Trophoblast cell (in vitro differentiated cells and primary cell): ENCODE data around the gene VPS13D.

ENCODE experiments used
- DNase-seq, 2 donors: peaks; one replicate each; pipeline ENCODE4 v3.0.0-alpha.2; 2016
- H2AFZ ChIP-seq: 2 replicates; pipeline ENCODE4 v1.6.1; 2013; ENCODE audit warnings: low read length, moderate library complexity, mild to moderate bottlenecking; ENCODE audit not compliant: insufficient read depth, poor library complexity
- H2AK5ac ChIP-seq: 2 replicates; pipeline ENCODE4 v1.6.1; 2013; ENCODE audit warnings: mild to moderate bottlenecking, low read length
- H2BK120ac ChIP-seq: 2 replicates; pipeline ENCODE4 v1.6.1; 2013; ENCODE audit warnings: low read length, mild to moderate bottlenecking, moderate library complexity; ENCODE audit not compliant: insufficient read depth, poor library complexity
- H2BK12ac ChIP-seq: 2 replicates; pipeline ENCODE4 v1.6.1; 2013; ENCODE audit warnings: mild to moderate bottlenecking, low read length, moderate library complexity
- H2BK5ac ChIP-seq: 2 replicates; pipeline ENCODE4 v1.6.1; 2013; ENCODE audit warnings: low read length, low read depth, moderate library complexity, mild to moderate bottlenecking; ENCODE audit not compliant: poor library complexity
- H3K14ac ChIP-seq: 2 replicates; pipeline ENCODE4 v1.6.1; 2013; ENCODE audit warnings: mild to moderate bottlenecking, low read length
- H3K18ac ChIP-seq: 2 replicates; pipeline ENCODE4 v1.6.1; 2013; ENCODE audit warnings: mild to moderate bottlenecking, low read length
- H3K23ac ChIP-seq: 2 replicates; pipeline ENCODE4 v1.6.1; 2013; ENCODE audit warnings: low read length
- H3K27ac ChIP-seq: 2 replicates; pipeline ENCODE4 v1.5.1; 2013; ENCODE audit warnings: low read depth, mild to moderate bottlenecking, inconsistent platforms, low read length, moderate library complexity
- H3K27me3 ChIP-seq: 2 replicates; pipeline ENCODE4 v1.6.1; 2013; ENCODE audit warnings: inconsistent platforms, mild to moderate bottlenecking, low read length, moderate library complexity; ENCODE audit not compliant: insufficient read depth
- H3K36me3 ChIP-seq, 2 experiments: 1 replicate in 1 of 2; 2 replicates in 1 of 2; pipeline ENCODE4 v1.6.1; 2013; ENCODE audit warnings: low read length in 2 of 2, mild to moderate bottlenecking in 2 of 2, moderate library complexity in 1 of 2; ENCODE audit not compliant: insufficient read depth in 2 of 2, control insufficient read depth in 1 of 2
- H3K4ac ChIP-seq: 2 replicates; pipeline ENCODE4 v1.6.1; 2013; ENCODE audit warnings: low read depth, mild to moderate bottlenecking, low read length, moderate library complexity
- H3K4me1 ChIP-seq, 2 experiments: 1 replicate in 1 of 2; 2 replicates in 1 of 2; pipeline ENCODE4 v1.6.1; 2013; ENCODE audit warnings: low read length in 2 of 2, mild to moderate bottlenecking in 2 of 2, moderate library complexity in 1 of 2; ENCODE audit not compliant: insufficient read depth in 2 of 2, control insufficient read depth in 1 of 2
- H3K4me2 ChIP-seq: 2 replicates; pipeline ENCODE4 v1.6.1; 2013; ENCODE audit warnings: inconsistent platforms, mild to moderate bottlenecking, low read length, moderate library complexity
- H3K4me3 ChIP-seq: 2 replicates; pipeline ENCODE4 v1.5.1; 2013; ENCODE audit warnings: mild to moderate bottlenecking, low read depth, low read length, inconsistent platforms
- H3K79me1 ChIP-seq: one replicate; pipeline ENCODE4 v1.6.1; 2013; ENCODE audit warnings: low read length
- H3K79me2 ChIP-seq: 2 replicates; pipeline ENCODE4 v1.6.1; 2013; ENCODE audit warnings: low read length, mild to moderate bottlenecking; ENCODE audit not compliant: control insufficient read depth, insufficient read depth, poor library complexity
- H3K9ac ChIP-seq: 2 replicates; pipeline ENCODE4 v1.6.1; 2013; ENCODE audit warnings: mild to moderate bottlenecking, low read length
- H3K9me3 ChIP-seq: 2 replicates; pipeline ENCODE4 v1.6.1; 2013; ENCODE audit warnings: low read depth, mild to moderate bottlenecking, control low read depth, inconsistent platforms, low read length; ENCODE audit not compliant: insufficient read depth
- H4K12ac ChIP-seq: 2 replicates; pipeline ENCODE4 v1.6.1; 2013; ENCODE audit warnings: low read depth, mild to moderate bottlenecking, low read length, moderate library complexity
- H4K8ac ChIP-seq: 2 replicates; pipeline ENCODE4 v1.6.1; 2013; ENCODE audit warnings: low read depth, mild to moderate bottlenecking, low read length, moderate library complexity
- H4K91ac ChIP-seq: one replicate; pipeline ENCODE4 v1.6.1; 2013; ENCODE audit warnings: low read depth, mild to moderate bottlenecking, low read length, moderate library complexity
- WGBS: extraction: QIAGEN DNeasy Blood & Tissue Kit; methylation state at CpG from one replicate; pipeline ENCODE4 v1.1.7; 2013; ENCODE audit warnings: missing lambda C conversion rate; ENCODE audit not compliant: insufficient read length, insufficient coverage; ENCODE audit errors: extremely low coverage; 5-methylcytosine and 5-hydroxymethylcytosine counted together

The VPS13D gene

DNA sequence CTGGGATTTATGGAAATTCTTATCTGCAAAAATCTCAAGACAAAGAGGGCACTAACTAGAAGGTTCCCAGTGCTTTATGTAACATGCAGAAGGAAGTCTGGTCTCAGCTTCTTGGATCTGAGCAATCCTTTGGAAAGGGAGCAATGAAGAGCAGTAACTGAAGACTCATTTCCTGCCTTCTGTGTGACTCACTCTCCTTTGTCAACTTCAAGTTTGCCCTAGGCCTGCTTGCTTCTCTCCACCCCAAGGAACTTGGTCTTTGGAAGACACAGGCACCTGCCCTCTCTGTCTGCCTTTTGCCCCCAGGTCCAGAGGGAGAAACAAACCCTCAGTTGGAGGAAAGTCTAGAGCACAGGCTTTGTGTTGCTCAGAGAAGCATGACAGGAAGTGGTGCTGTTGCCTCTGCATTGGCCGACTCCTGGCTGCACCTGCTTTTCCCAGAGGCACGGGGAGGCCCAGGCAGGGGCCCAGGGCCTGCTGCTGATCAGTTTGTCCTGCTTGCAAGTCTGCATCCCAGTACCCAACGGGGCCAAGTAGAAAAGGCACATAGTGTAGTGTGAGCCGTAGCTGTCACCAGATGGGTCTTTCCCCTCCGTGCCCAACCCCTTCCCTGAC is 251.0 kb downstream of the VPS13D start:
- H3K9ac ChIP-seq: no peak overlapping the region
- no peak overlapping the region for H3K4me2 ChIP-seq
- peaks cover 11 to 20% of the 10 kb centered on the region in 2 experiments for H3K4me1 ChIP-seq
- no peaks in the 10 kb centered on the region for H3K9me3 ChIP-seq
- H3K79me1 ChIP-seq: peaks cover 11% of the 10 kb centered on the region
- peak overlapping the region; percentile 16 for H2BK12ac ChIP-seq
- no peak overlapping the region for H4K91ac ChIP-seq
- H3K18ac ChIP-seq: no peak overlapping the region
- peak overlapping the region; percentile 14 for H4K8ac ChIP-seq
- DNase-seq: peak in 1 of 2 donors; percentile 53
- peak overlapping the region; percentile 17 for H2AFZ ChIP-seq
- H2BK120ac ChIP-seq: no peak overlapping the region
- WGBS: no CpG with 5 or more reads among the region's 5 CpGs
- H2BK5ac ChIP-seq: no peak overlapping the region
- H3K79me2 ChIP-seq: peaks cover 4% of the 10 kb centered on the region
- no peak overlapping the region for H2AK5ac ChIP-seq
- no peak overlapping the region for H4K12ac ChIP-seq
- no peak overlapping the region for H3K27ac ChIP-seq
- no peak overlapping the region for H3K4me3 ChIP-seq
- no peaks in the 10 kb centered on the region for H3K27me3 ChIP-seq
- H3K36me3 ChIP-seq: peaks cover 6 to 7% of the 10 kb centered on the region in 2 experiments
- no peak overlapping the region for H3K14ac ChIP-seq
- no peak overlapping the region for H3K4ac ChIP-seq
- no peak overlapping the region for H3K23ac ChIP-seq

DNA sequence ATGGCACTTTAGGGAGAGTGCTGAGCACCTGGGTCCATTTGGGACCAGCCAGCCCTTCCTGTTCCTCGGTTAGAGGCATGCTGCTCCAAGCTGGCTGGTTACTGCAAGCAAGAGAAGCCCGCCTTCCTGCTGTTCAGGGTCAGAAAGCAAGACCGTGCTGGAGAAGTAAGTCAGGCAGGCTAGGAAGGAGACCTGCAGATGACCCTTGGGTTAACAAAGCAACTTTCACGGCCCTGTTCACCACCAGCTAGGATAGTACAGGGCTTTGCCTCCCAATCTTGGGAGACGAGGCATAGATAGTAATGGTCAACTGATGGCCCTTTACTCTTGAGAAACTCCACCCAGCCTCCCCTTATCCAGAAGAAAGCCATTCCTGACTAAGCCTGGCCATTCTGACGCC is 252.1 kb downstream of the VPS13D start:
- H2BK5ac ChIP-seq: no peak overlapping the region
- peaks cover 6 to 7% of the 10 kb centered on the region in 2 experiments for H3K36me3 ChIP-seq
- H2BK12ac ChIP-seq: no peak overlapping the region
- no peak overlapping the region for H4K91ac ChIP-seq
- DNase-seq: no peak
- H3K27ac ChIP-seq: no peak overlapping the region
- H2AK5ac ChIP-seq: no peak overlapping the region
- H3K23ac ChIP-seq: no peak overlapping the region
- H3K9me3 ChIP-seq: peaks cover 2% of the 10 kb centered on the region
- H3K18ac ChIP-seq: no peak overlapping the region
- no peak overlapping the region for H3K4ac ChIP-seq
- H3K9ac ChIP-seq: no peak overlapping the region
- no peak overlapping the region for H2BK120ac ChIP-seq
- H3K27me3 ChIP-seq: no peaks in the 10 kb centered on the region
- peaks cover 4% of the 10 kb centered on the region for H3K79me2 ChIP-seq
- no peak overlapping the region for H3K14ac ChIP-seq
- no peak overlapping the region for H4K8ac ChIP-seq
- no CpG with 5 or more reads among the region's 6 CpGs for WGBS
- peaks cover 19% of the 10 kb centered on the region for H3K79me1 ChIP-seq
- H4K12ac ChIP-seq: no peak overlapping the region
- peaks cover 22 to 31% of the 10 kb centered on the region in 2 experiments for H3K4me1 ChIP-seq
- no peak overlapping the region for H3K4me3 ChIP-seq
- H3K4me2 ChIP-seq: no peak overlapping the region
- no peak overlapping the region for H2AFZ ChIP-seq

DNA sequence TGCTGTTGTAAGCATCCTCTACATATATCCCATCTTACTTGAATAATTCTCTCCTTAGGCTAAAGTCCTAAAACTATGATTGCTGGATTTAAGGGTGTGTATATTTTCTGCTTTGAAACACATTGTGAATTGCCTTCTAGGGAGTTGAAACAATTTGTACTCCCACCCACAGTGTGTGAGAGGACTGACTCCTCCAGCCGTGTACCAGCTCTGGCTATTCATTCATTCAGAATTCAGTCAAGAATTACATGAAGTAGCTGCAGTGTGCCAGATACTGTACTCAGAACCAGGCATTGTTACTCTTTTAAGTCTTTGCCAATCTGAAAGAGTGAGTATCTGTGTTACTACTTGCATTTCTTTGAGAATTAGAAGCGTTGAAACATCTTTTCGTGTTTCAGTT is 253.2 kb downstream of the VPS13D start:
- no peak for DNase-seq
- H2BK120ac ChIP-seq: no peak overlapping the region
- WGBS: no CpG with 5 or more reads among the region's 3 CpGs

DNA sequence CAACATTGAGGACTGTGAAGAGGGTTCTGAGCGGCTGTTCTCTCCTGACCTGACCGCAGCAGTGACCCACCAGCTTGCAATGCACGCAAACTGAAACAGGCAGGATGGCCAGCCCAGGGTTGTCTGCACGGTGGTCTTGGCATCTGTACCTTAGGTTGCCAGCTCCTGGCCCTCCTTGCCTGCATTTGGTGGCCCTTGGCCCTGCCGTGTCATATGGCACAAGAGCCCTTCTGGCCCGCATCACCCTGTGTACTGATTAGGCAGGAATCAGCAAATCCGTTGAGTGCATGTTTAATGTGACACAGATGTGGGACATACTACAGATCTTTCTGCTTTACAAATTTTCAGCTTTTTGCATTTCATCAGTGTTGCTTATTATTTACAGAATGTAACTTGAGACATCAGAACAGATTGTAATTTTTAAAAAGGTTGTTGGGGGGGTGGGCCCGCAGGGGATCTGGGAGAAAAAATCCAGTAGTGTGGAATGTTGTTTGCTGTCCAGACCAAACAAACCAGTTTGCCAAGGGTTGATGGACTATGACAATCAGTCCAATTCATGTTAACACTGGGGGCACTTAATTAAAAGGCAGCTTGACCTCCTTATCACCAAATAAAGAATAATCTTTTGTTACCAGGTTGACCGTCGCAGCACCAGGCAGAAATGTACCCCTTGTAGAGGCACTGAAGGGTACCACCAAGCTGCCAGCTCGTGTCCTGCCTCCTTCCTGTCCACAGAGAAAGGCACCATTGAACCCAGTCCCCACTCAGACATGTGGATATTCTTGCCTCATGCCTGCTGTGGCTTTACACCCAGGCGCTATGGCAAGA is 255.6 kb downstream of the VPS13D start:
- no peaks in the 10 kb centered on the region for H3K27me3 ChIP-seq
- H3K79me2 ChIP-seq: peaks cover 4% of the 10 kb centered on the region
- peak overlapping the region; percentile 99 for H3K18ac ChIP-seq
- no peak overlapping the region for H4K12ac ChIP-seq
- H4K8ac ChIP-seq: peak overlapping the region; percentile 89
- H2AK5ac ChIP-seq: peak overlapping the region; percentile 98
- no CpG with 5 or more reads among the region's 12 CpGs for WGBS
- peaks cover 19% of the 10 kb centered on the region for H3K79me1 ChIP-seq
- peaks cover 2% of the 10 kb centered on the region for H3K9me3 ChIP-seq
- peak overlapping the region; percentile 25 for H3K4me2 ChIP-seq
- H3K4ac ChIP-seq: peak overlapping the region; percentile 80
- peak overlapping the region; percentile 100 for H2BK12ac ChIP-seq
- H4K91ac ChIP-seq: peak overlapping the region; percentile 91
- H3K23ac ChIP-seq: no peak overlapping the region
- H3K4me3 ChIP-seq: no peak overlapping the region
- peaks cover 22 to 29% of the 10 kb centered on the region in 2 experiments for H3K4me1 ChIP-seq
- H3K36me3 ChIP-seq: peaks cover 0 to 2% of the 10 kb centered on the region in 2 experiments
- H3K9ac ChIP-seq: no peak overlapping the region
- peak overlapping the region; percentile 98 for H2BK120ac ChIP-seq
- H2BK5ac ChIP-seq: peak overlapping the region; percentile 50
- DNase-seq: peak; percentile 93 to 96
- peak overlapping the region; percentile 86 for H2AFZ ChIP-seq
- peak overlapping the region; percentile 93 for H3K14ac ChIP-seq
- H3K27ac ChIP-seq: peak overlapping the region; percentile 50

More for the DNA sequence above, 253.2 kb downstream of the VPS13D start:
- Histone ChIP-seq H3K14ac (no peak overlapping the region), H2AFZ (no peak overlapping the region), H2AK5ac (no peak overlapping the region), H3K27me3 (no peaks in the 10 kb centered on the region), H3K18ac (no peak overlapping the region), H4K91ac (no peak overlapping the region), H2BK5ac (no peak overlapping the region), H4K12ac (no peak overlapping the region), H3K9me3 (peaks cover 2% of the 10 kb centered on the region), H3K27ac (no peak overlapping the region), H3K36me3 (peaks cover 6 to 7% of the 10 kb centered on the region in 2 experiments), H3K4me3 (no peak overlapping the region), H3K79me2 (peaks cover 4% of the 10 kb centered on the region), H3K4ac (no peak overlapping the region), H3K9ac (no peak overlapping the region), H4K8ac (no peak overlapping the region), H2BK12ac (no peak overlapping the region), H3K79me1 (peaks cover 19% of the 10 kb centered on the region), H3K23ac (no peak overlapping the region), H3K4me2 (no peak overlapping the region), H3K4me1 (peaks cover 22 to 32% of the 10 kb centered on the region in 2 experiments)
